Trophoblast cell (in vitro differentiated cells and primary cell): ENCODE measurements around the gene RASGRP3.

Experiments used
- DNase-seq, 2 donors: peaks; one replicate each; pipeline ENCODE4 v3.0.0-alpha.2; 2016
- H2AFZ ChIP-seq: 2 replicates; pipeline ENCODE4 v1.6.1; 2013; ENCODE audit warnings: low read length, moderate library complexity, mild to moderate bottlenecking; ENCODE audit not compliant: insufficient read depth, poor library complexity
- H2AK5ac ChIP-seq: 2 replicates; pipeline ENCODE4 v1.6.1; 2013; ENCODE audit warnings: mild to moderate bottlenecking, low read length
- H2BK120ac ChIP-seq: 2 replicates; pipeline ENCODE4 v1.6.1; 2013; ENCODE audit warnings: low read length, mild to moderate bottlenecking, moderate library complexity; ENCODE audit not compliant: insufficient read depth, poor library complexity
- H2BK12ac ChIP-seq: 2 replicates; pipeline ENCODE4 v1.6.1; 2013; ENCODE audit warnings: mild to moderate bottlenecking, low read length, moderate library complexity
- H2BK5ac ChIP-seq: 2 replicates; pipeline ENCODE4 v1.6.1; 2013; ENCODE audit warnings: low read length, low read depth, moderate library complexity, mild to moderate bottlenecking; ENCODE audit not compliant: poor library complexity
- H3K14ac ChIP-seq: 2 replicates; pipeline ENCODE4 v1.6.1; 2013; ENCODE audit warnings: mild to moderate bottlenecking, low read length
- H3K18ac ChIP-seq: 2 replicates; pipeline ENCODE4 v1.6.1; 2013; ENCODE audit warnings: mild to moderate bottlenecking, low read length
- H3K23ac ChIP-seq: 2 replicates; pipeline ENCODE4 v1.6.1; 2013; ENCODE audit warnings: low read length
- H3K27ac ChIP-seq: 2 replicates; pipeline ENCODE4 v1.5.1; 2013; ENCODE audit warnings: low read depth, mild to moderate bottlenecking, inconsistent platforms, low read length, moderate library complexity
- H3K27me3 ChIP-seq: 2 replicates; pipeline ENCODE4 v1.6.1; 2013; ENCODE audit warnings: inconsistent platforms, mild to moderate bottlenecking, low read length, moderate library complexity; ENCODE audit not compliant: insufficient read depth
- H3K36me3 ChIP-seq, 2 experiments: 1 replicate in 1 of 2; 2 replicates in 1 of 2; pipeline ENCODE4 v1.6.1; 2013; ENCODE audit warnings: low read length in 2 of 2, mild to moderate bottlenecking in 2 of 2, moderate library complexity in 1 of 2; ENCODE audit not compliant: insufficient read depth in 2 of 2, control insufficient read depth in 1 of 2
- H3K4ac ChIP-seq: 2 replicates; pipeline ENCODE4 v1.6.1; 2013; ENCODE audit warnings: low read depth, mild to moderate bottlenecking, low read length, moderate library complexity
- H3K4me1 ChIP-seq, 2 experiments: 1 replicate in 1 of 2; 2 replicates in 1 of 2; pipeline ENCODE4 v1.6.1; 2013; ENCODE audit warnings: low read length in 2 of 2, mild to moderate bottlenecking in 2 of 2, moderate library complexity in 1 of 2; ENCODE audit not compliant: insufficient read depth in 2 of 2, control insufficient read depth in 1 of 2
- H3K4me2 ChIP-seq: 2 replicates; pipeline ENCODE4 v1.6.1; 2013; ENCODE audit warnings: inconsistent platforms, mild to moderate bottlenecking, low read length, moderate library complexity
- H3K4me3 ChIP-seq: 2 replicates; pipeline ENCODE4 v1.5.1; 2013; ENCODE audit warnings: mild to moderate bottlenecking, low read depth, low read length, inconsistent platforms
- H3K79me1 ChIP-seq: one replicate; pipeline ENCODE4 v1.6.1; 2013; ENCODE audit warnings: low read length
- H3K79me2 ChIP-seq: 2 replicates; pipeline ENCODE4 v1.6.1; 2013; ENCODE audit warnings: low read length, mild to moderate bottlenecking; ENCODE audit not compliant: control insufficient read depth, insufficient read depth, poor library complexity
- H3K9ac ChIP-seq: 2 replicates; pipeline ENCODE4 v1.6.1; 2013; ENCODE audit warnings: mild to moderate bottlenecking, low read length
- H3K9me3 ChIP-seq: 2 replicates; pipeline ENCODE4 v1.6.1; 2013; ENCODE audit warnings: low read depth, mild to moderate bottlenecking, control low read depth, inconsistent platforms, low read length; ENCODE audit not compliant: insufficient read depth
- H4K12ac ChIP-seq: 2 replicates; pipeline ENCODE4 v1.6.1; 2013; ENCODE audit warnings: low read depth, mild to moderate bottlenecking, low read length, moderate library complexity
- H4K8ac ChIP-seq: 2 replicates; pipeline ENCODE4 v1.6.1; 2013; ENCODE audit warnings: low read depth, mild to moderate bottlenecking, low read length, moderate library complexity
- H4K91ac ChIP-seq: one replicate; pipeline ENCODE4 v1.6.1; 2013; ENCODE audit warnings: low read depth, mild to moderate bottlenecking, low read length, moderate library complexity
- WGBS: extraction: QIAGEN DNeasy Blood & Tissue Kit; methylation state at CpG from one replicate; pipeline ENCODE4 v1.1.7; 2013; ENCODE audit warnings: missing lambda C conversion rate; ENCODE audit not compliant: insufficient read length, insufficient coverage; ENCODE audit errors: extremely low coverage; 5-methylcytosine and 5-hydroxymethylcytosine counted together

The RASGRP3 gene

GRCh38 chr2:33577668-33578067, 101.2 kb downstream of the RASGRP3 start:
- Histone ChIP-seq H2AFZ (no peak overlapping the region), H2BK12ac (no peak overlapping the region), H3K9me3 (no peaks in the 10 kb centered on the region), H3K4me3 (no peak overlapping the region), H4K12ac (no peak overlapping the region), H3K18ac (no peak overlapping the region), H3K23ac (no peak overlapping the region), H3K79me1 (no peaks in the 10 kb centered on the region), H4K8ac (no peak overlapping the region), H2BK120ac (no peak overlapping the region), H3K9ac (no peak overlapping the region), H2BK5ac (no peak overlapping the region), H3K36me3 (peaks cover 0 to 2% of the 10 kb centered on the region in 2 experiments), H3K14ac (no peak overlapping the region), H3K4ac (no peak overlapping the region), H2AK5ac (no peak overlapping the region), H3K79me2 (no peaks in the 10 kb centered on the region), H4K91ac (no peak overlapping the region), H3K4me2 (no peak overlapping the region), H3K4me1 (no peaks in the 10 kb centered on the region), H3K27ac (no peak overlapping the region), H3K27me3 (no peaks in the 10 kb centered on the region)
- WGBS = no CpG with 5 or more reads among the region's 2 CpGs
- no peak for DNase-seq

DNA sequence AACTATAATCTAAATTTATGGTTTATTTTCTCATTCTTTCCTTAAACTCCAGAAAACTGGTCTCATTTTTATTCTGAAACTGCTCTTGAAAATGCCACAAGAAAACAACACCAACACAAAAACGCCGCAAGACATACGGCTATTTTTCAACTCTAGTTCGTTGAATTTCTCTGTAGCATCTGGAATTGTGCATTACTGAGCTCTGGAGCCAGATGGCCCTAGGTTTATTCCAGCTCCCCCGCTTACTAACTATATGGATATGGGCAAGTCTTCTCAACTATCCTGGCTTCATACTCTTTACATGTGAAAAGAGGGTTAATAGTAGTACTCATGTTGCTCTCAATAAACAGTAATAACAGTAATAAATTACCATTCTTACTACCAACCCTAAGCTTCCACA, 102.8 kb downstream of the RASGRP3 start:
- no peak overlapping the region for H4K8ac ChIP-seq
- H3K4ac ChIP-seq = no peak overlapping the region
- no peak overlapping the region for H3K27ac ChIP-seq
- no peak overlapping the region for H3K18ac ChIP-seq
- H3K14ac ChIP-seq = no peak overlapping the region
- no peak overlapping the region for H2AFZ ChIP-seq
- no peak overlapping the region for H3K23ac ChIP-seq
- H3K79me1 ChIP-seq = no peaks in the 10 kb centered on the region
- no peak overlapping the region for H2BK120ac ChIP-seq
- peaks cover 0 to 2% of the 10 kb centered on the region in 2 experiments for H3K36me3 ChIP-seq
- no peak overlapping the region for H2AK5ac ChIP-seq
- H3K9ac ChIP-seq = no peak overlapping the region
- H2BK5ac ChIP-seq = no peak overlapping the region
- no peaks in the 10 kb centered on the region for H3K79me2 ChIP-seq
- no peaks in the 10 kb centered on the region for H3K9me3 ChIP-seq
- H3K4me3 ChIP-seq = no peak overlapping the region
- no peak overlapping the region for H2BK12ac ChIP-seq
- no peak overlapping the region for H4K12ac ChIP-seq
- H4K91ac ChIP-seq = no peak overlapping the region
- no peaks in the 10 kb centered on the region for H3K27me3 ChIP-seq
- no peaks in the 10 kb centered on the region for H3K4me1 ChIP-seq
- H3K4me2 ChIP-seq = no peak overlapping the region
- WGBS = no CpG with 5 or more reads among the region's 5 CpGs
- no peak for DNase-seq

DNA sequence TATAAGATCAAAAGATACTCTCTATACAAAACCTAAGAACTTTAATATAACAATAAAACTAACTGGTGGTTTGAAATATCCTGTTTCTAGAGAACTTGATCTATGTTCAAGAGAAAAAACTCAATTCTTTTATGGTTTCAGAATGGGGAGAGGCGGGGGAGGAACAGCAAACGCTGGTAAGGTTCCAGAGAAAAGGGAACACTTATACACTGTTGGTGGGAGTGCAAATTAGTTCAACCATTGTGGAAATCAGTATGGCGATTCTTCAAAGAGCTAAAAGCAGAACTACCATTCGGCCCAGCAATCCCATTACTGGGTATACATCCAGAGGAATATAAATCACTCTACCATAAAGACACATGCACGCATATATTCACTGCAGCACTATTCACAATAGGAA, 105.4 kb downstream of the RASGRP3 start:
- Histone ChIP-seq H4K12ac (no peak overlapping the region), H3K27me3 (no peaks in the 10 kb centered on the region)
- WGBS = no CpG with 5 or more reads among the region's 5 CpGs

DNA sequence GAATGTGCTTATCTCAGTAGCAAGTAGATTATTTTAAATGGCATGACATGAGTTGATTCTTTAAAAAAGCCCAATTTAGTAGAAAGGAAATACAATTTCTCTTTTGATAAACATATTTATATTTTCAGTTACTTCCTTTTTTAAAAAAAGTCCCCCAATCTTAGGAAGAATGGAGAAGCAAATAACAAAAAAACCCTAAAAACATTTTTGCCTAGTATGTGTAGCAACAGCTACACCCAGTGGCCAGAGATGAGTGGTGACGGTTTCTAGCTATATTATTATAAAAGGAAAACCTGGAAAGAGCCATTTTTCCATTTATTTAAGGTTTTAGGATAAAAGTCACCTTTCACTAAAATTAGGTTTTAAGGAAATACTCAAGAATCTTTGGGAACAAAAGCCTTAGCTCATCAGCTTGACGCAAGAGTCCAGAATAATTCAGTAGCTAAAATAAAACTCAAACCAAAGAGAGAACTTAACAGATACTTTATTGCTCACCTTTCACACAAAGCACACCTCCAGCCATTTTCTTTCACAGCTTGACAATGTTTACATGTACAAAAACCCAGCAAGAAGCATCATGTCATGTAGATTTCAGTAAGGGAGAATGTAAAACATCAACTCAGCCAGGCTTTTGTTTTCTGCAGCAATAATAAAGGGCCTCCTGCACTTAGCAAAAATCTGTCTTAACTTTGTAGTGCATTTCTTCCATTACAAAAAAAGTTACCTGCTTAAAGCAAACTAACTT, 106.9 kb downstream of the RASGRP3 start:
- DNase-seq = peak; percentile 40 to 74
- no CpG with 5 or more reads among the region's 2 CpGs for WGBS

More for the DNA sequence above, 105.4 kb downstream of the RASGRP3 start:
- H3K4me2 ChIP-seq = no peak overlapping the region
- H3K4ac ChIP-seq = no peak overlapping the region
- H4K91ac ChIP-seq = no peak overlapping the region
- H3K79me1 ChIP-seq = no peaks in the 10 kb centered on the region
- H4K8ac ChIP-seq = no peak overlapping the region
- no peak overlapping the region for H2AK5ac ChIP-seq
- H3K9me3 ChIP-seq = no peaks in the 10 kb centered on the region
- H3K36me3 ChIP-seq = peaks cover 10% of the 10 kb centered on the region in 2 experiments
- no peak overlapping the region for H3K27ac ChIP-seq
- no peak overlapping the region for H3K14ac ChIP-seq
- H3K79me2 ChIP-seq = no peaks in the 10 kb centered on the region
- H3K4me3 ChIP-seq = no peak overlapping the region
- no peak overlapping the region for H2BK5ac ChIP-seq
- no peak overlapping the region for H2AFZ ChIP-seq
- H3K9ac ChIP-seq = no peak overlapping the region
- no peaks in the 10 kb centered on the region for H3K4me1 ChIP-seq
- H3K23ac ChIP-seq = no peak overlapping the region
- no peak overlapping the region for H2BK120ac ChIP-seq
- no peak overlapping the region for H2BK12ac ChIP-seq
- DNase-seq = no peak
- no peak overlapping the region for H3K18ac ChIP-seq

More for the DNA sequence above, 106.9 kb downstream of the RASGRP3 start:
- Histone ChIP-seq H4K8ac (no peak overlapping the region), H4K12ac (no peak overlapping the region), H3K4me2 (no peak overlapping the region), H4K91ac (no peak overlapping the region), H3K14ac (no peak overlapping the region), H3K4me1 (no peaks in the 10 kb centered on the region), H3K27ac (no peak overlapping the region), H2BK120ac (no peak overlapping the region), H3K18ac (no peak overlapping the region), H2AFZ (no peak overlapping the region), H3K9ac (no peak overlapping the region), H3K79me2 (no peaks in the 10 kb centered on the region), H2BK12ac (no peak overlapping the region), H2BK5ac (no peak overlapping the region), H3K79me1 (no peaks in the 10 kb centered on the region), H2AK5ac (no peak overlapping the region), H3K4ac (no peak overlapping the region), H3K36me3 (peaks cover 10 to 13% of the 10 kb centered on the region in 2 experiments), H3K9me3 (no peaks in the 10 kb centered on the region), H3K23ac (no peak overlapping the region), H3K27me3 (no peaks in the 10 kb centered on the region), H3K4me3 (no peak overlapping the region)
